LNCAP (cell line): ENCODE data around the gene RNF17.

ENCODE experiments used
- CTCF ChIP-seq: fragments of 450-650 bp; IDR thresholded peaks from 2 replicates; pipeline ENCODE4 v1.5.1; 2017; ENCODE audit warnings: mild to moderate bottlenecking

Gene RNF17

GRCh38 chr13:24927810-24928404 lies 163.9 kb downstream of the RNF17 start:
- TF ChIP-seq CTCF: no peak

- TF ChIP-seq CTCF: no peak
Observed at GRCh38 chr13:24929196-24929595, 165.2 kb downstream of the RNF17 start.
